SW480 (cell line): Measurements from ENCODE around the gene PPM1A.
A peak's percentile ranks its signal among the peaks of the same experiment; 100 is the strongest.

Experiments
- DNase-seq: peaks from one replicate; pipeline ENCODE4 v3.0.0-alpha.2; 2016; ENCODE audit warnings: low spot score

Gene PPM1A

DNA sequence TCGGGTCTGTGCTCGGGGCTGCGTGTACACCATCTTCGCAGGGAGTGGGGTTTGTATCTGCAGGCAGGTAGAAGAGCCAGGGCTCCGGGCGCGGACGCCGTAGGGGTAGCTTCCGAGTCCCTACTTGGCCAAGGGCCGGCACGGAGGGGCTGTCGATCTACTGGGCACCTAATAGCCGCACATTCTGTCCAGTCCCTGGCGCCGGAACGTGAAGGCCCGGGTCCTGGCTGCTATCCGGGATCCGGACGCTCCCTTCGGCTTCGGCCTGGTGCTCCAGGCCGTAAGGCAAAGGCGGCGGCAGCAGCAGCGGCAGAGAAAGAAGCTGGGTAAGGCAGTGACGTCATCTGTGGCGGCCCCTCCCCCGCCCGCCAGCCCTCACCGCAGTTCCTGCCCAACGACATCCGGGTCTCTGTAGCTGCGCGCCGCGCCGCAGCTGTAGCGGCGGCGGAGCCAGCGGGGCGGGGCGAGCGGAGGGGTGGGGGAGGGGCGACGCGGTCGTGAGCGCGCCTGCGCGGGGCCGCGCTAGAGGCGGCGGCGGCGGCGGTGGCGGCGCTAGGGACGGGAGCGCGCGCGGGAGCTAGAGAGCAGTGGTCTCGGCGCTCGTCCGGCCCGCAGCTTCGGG is at the start of gene PPM1A:
Gene PPM1A, plus strand, starts transcription at position 525 of the 622 bp plus-strand sequence. CDS start 33,483 bp downstream, outside the sequence.
- DNase-seq, result peak; percentile 93

DNA sequence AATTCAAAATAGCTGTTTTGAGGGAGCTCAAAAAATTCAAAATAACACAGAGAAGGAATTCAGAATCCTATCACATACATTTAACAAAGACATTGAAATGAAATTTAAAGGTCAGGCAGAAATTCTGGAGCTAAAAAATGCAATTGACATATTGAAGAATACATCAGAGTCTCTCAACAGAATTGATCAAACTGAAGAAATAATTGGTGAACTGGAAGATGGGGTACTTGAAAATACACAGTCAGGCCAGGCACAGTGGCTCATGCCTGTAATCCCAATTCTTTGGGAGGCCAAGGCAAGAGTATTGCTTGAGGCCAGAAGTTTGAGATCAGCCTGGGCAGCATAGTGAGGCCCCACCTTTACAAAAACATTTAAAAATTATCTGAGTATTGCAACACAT is 49.7 kb upstream of the PPM1A start:
- no peak for DNase-seq

DNA sequence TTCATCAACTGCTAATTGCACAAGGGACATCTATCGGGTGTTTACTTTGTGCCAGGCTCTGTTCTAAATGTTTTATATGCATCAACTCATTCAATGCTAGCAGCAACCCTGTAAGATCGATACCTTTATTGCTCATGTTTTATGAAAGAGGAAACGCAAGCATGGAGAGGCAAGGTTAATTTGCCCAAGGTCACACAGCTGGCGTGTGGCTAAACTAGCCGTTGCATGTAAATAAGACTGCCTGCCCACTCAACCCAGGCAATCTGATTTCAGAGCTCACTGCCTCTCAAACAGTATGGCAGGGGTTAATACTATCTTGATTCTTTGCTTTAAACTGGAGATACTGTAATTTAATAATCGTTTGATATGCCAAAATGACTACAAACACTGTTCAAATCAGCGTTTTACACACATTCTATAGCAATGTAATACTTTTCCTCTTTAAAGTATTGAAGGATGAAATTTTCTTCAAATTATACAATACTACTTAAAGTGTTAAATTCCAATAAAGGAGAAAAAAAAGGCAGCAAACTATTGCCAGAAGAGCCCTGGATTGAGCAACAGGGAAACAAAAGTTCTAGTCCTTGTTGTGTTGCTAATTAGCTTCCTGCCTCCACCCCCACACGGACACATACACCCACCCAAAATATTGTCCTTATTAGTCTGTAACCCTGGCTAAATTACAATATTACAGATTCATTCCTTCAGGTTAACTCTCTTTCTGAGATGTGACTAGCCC is 44.7 kb upstream of the PPM1A start:
- no peak for DNase-seq

DNA sequence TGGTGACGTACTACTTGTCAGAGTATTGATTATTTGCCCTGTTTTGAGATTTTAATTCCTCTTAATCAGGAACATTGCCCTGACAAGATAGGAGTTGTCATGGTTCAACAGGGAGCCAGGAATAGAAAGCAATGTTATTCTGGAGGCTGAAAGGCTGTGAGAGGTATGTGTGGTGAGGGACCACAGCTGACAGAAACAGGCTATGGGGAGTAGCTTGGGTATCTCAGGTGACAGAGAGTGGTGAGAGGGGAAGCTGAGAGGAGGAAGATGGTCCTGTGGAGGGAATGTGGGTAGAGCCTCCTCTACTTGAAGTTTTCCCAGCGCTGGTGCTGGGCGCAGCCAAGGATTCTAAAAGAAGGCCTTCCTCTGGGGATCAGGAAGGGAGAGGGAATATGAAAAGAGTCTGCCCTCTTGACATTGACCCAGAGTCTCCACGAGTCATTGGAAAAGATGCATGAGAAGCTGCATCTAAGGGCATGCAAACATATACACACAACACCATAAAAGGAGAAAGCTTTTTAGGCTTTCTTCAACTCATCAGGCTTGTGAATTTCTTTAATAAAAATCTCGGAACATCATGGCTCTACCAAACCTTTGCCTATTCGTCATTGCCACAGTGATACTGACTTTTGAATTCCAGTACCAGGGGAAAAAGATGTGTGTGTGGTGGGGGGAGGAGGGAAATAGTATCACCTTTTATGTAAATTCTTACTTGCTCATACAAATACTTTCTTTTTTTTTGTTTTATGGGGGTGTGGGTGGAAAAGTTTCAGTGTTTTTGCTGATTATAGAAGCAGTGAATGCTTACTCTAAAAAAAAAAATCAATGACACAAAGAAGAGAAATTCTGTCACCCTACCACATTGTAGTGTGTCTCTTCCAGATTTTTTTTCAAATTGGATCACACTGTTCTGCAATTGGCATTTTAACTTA is 43.9 kb upstream of the PPM1A start:
- DNase-seq, result no peak

- DNase-seq, result no peak
Measured at GRCh38 chr14:60206249-60206670, 42.8 kb upstream of the PPM1A start.

DNA sequence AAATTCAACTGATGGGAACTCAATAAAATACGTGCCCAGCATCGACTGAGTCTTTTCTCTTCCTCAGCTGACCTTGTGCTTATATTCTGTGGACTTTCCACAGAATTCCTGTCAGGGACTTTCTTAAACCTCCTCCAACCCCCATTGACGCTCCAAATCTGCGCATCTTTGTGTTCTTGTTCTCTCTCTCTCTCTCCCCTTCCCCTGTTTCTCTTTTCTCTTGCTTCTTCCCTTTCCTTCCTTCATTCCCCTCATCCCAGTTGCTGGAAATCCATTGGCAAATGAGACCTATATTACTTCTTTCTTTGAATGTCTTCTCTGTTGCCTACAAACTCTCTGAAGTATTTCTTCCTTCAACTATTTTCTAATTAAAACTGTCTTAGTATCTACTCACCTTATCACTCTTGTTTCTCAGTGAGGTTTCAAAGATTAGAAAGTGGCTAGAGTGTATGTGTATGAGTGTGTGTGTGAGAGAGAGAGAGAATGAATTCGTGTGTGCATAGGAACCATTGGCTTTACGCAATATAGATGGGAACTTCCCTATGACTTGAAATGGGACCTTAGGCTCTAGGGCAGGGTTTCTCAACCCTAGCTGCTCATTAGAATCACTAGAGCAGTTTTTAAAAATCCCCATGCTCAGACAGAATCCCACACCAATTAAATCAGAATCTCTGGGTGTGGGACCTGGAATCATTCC is 42.0 kb upstream of the PPM1A start:
- no peak for DNase-seq

DNA sequence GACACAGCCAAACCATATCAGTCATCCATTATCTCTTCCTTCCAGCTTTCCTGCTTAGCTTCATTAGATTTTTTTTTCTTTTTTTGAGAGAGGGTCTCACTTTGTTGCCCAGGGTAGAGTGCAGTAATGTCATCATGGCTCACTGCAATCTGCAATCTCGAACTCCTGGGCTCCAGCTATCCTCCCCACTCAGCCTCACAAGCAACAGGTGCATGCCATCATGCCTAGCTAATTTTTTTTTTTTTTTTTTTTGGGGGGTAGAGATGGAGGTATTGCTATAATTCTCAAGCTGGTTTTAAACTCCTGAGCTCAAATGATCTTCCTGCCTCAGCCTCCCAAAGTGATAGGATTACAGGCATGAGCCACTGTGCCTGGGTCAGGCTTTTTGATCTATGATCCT is 38.3 kb upstream of the PPM1A start:
- no peak for DNase-seq

DNA sequence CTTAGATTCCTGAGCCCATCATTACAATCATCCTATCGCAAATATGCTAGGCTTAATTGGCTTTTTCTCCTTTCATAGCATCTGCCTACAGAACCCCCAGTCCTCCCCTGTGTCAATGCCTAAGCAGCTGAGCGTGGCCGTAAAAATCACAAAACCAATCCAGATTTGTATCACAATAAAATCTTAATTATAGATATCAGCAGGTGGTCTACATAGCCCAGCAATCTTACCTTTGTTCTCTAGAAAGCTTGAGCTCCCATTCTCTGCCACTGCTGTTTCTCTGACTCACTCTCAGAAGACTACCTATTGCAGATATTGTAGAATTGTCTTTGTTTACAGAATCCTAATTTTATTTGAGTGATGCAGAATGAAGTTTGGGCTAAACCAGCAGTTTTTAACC is 37.9 kb upstream of the PPM1A start:
- DNase-seq, result no peak

DNA sequence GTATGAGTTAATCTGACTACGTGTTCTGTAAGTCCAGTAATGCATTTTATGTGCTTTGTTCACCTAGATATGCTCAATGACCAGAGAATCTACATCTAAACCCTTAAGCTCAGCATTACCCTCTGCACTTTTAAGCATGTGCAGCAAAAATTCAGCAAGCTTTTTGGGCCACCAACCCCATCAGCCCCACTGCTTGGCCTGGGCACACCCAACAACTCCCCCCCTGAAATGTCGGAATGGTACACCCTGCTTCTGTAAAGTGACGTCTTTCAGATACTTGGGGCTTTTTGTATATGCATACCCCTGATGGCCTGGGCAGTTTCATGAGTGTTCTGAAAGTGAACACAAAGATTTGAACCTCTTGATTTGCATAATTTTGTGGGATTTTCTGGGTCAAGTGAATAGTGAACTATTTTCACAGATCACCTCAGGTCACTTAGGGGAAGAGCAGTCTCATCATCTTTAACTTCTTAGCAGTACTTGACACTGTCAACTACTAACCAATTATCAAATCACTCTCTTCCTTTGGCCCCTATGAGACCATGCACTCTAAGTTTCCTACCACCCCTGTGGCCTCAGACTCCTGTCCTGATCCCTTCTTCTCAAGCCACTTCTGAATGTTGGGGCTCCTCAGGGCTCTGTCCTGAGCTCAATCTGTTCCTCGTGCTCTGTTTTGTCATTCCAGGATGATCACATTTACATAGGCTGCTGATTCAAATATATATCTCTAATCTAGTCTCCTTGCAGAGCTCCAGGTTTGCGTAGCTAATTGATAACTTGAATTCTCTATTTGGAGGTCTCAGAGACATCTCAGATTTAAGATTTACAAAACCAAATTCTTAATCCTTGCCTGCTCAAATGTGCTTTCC is 36.3 kb upstream of the PPM1A start:
- DNase-seq, result no peak

DNA sequence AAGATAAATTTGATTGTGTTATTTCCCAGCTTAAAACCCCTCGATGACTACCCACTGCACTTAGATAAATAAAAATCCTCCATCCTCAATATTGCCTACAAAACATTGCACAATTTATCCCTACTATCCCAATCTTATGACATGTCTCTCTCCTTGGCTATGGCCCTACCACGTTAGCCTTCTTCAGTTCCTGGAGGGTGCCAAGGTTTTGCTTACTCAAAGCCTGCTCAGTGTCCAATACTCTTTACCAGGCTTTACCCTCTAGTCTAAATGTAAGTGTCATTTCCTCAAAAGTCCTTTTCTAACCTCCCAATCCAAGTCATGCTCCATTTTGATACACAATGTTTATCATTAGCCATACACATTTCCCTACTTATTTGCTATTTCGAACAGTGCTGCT is 35.0 kb upstream of the PPM1A start:
- DNase-seq, result no peak

GRCh38 chr14:60214415-60215126 is 34.5 kb upstream of the PPM1A start:
- DNase-seq, result no peak

DNA sequence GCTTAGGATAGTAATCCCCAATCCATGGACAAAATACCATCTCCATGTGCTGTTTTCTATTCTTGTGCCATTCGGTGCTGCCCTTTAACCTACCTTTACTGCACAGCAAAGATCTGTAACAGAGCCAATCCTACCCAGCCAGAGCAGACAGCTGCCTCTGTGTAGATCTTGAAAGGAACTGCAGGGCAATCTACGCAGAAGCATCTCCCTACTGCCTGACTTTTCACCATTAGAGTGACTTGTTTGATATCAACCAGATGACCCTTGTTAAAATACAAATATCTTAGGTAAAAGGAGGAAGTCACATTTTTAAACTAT is 33.9 kb upstream of the PPM1A start:
- DNase-seq, result no peak

- DNase-seq, result no peak
Measured at GRCh38 chr14:60215520-60216420, 33.3 kb upstream of the PPM1A start.

- no peak for DNase-seq
Measured at GRCh38 chr14:60217713-60218112, 31.3 kb upstream of the PPM1A start.

GRCh38 chr14:60220084-60220483 is 28.9 kb upstream of the PPM1A start:
- DNase-seq, result no peak

GRCh38 chr14:60220917-60221316 is 28.1 kb upstream of the PPM1A start:
- DNase-seq, result no peak

GRCh38 chr14:60221457-60221856 is 27.6 kb upstream of the PPM1A start:
- DNase-seq, result no peak

DNA sequence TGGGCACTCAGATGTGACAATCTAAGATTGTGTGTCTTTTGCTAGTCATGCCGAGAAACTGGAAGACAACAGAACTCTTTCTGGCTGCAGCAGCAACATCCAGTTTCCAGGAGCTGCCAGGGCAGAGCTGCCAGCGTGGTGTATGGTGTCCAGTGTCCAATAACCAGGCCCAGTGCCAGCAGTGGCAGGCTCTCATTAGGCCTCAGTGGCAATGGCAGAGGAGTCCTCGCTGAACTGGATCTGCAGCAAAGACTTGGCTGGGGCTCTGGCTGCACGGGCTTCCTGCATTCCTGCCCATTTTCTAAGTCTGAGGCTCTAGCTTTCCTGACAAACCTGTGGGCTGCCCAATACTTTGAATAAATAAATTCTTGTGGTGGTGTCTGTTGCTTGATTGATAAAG is 26.2 kb upstream of the PPM1A start:
- no peak for DNase-seq

- no peak for DNase-seq
Measured at GRCh38 chr14:60225265-60225664, 23.8 kb upstream of the PPM1A start.

DNA sequence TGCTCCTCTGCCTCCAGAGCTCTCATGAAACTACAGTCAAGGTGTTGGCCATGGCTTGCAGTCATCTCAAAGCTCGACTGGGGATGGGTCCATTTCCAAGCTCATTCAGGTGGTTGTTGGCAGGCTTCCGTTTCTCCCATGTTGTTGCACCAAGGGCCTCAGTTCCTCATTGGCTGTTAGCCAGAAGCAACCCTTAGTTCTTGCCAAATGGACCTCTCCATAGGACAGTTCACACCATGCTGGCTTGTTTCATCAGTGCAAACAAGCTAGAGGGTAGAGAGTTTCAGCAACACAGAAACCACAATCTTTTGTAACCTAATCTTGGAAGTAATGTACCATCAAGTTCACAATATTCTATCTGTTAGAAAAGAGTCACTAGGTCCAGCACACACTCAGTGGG is 22.7 kb upstream of the PPM1A start:
- DNase-seq, result no peak
